HL-60 (cell line): ENCODE results near the gene PLEKHO1.

Experiments
- DNase-seq, 2 experiments: peaks; one replicate each; pipeline ENCODE4 v3.0.0-alpha.2; 2010 to 2020; ENCODE audit warnings: low read depth in 1 of 2, low spot score in 1 of 2
- H3K27ac ChIP-seq: fragments of 250-450 bp; sonication (Bioruptor Pico); replicated peaks from 2 replicates; pipeline ENCODE4 v1.5.1; 2020; ENCODE audit warnings: mild to moderate bottlenecking, moderate library complexity
- H3K27me3 ChIP-seq: fragments of 250-450 bp; sonication (Bioruptor Pico); 2 replicates; pipeline ENCODE4 v1.5.1; 2021; ENCODE audit warnings: mild to moderate bottlenecking, moderate library complexity; ENCODE audit not compliant: insufficient read depth, poor library complexity, severe bottlenecking
- H3K4me3 ChIP-seq: replicated peaks from 2 replicates; pipeline ENCODE4 v1.5.1; 2011; ENCODE audit warnings: mild to moderate bottlenecking, control low read depth, low read length; ENCODE audit not compliant: insufficient read depth
- CTCF ChIP-seq: IDR thresholded peaks from one replicate; pipeline ENCODE4 v1.5.1; 2011; ENCODE audit warnings: low read length, control low read depth, inconsistent platforms; ENCODE audit not compliant: insufficient read depth
- GABPA ChIP-seq: IDR thresholded peaks from 2 replicates; pipeline ENCODE4 v1.6.1; 2012; ENCODE audit warnings: low read depth
- POLR2AphosphoS5 ChIP-seq: IDR thresholded peaks from 2 replicates; pipeline ENCODE4 v1.6.1; 2012; ENCODE audit warnings: low read depth
- SPI1 ChIP-seq: IDR thresholded peaks from 2 replicates; pipeline ENCODE4 v1.6.1; 2012; ENCODE audit warnings: low read depth, mild to moderate bottlenecking, borderline replicate concordance
- TF ChIP-seq, protein P1 (sequence below): IDR thresholded peaks from 2 replicates; pipeline ENCODE4 v1.6.1; 2012; ENCODE audit warnings: low read depth; ENCODE audit not compliant: insufficient replicate concordance

PLEKHO1 gene

DNA sequence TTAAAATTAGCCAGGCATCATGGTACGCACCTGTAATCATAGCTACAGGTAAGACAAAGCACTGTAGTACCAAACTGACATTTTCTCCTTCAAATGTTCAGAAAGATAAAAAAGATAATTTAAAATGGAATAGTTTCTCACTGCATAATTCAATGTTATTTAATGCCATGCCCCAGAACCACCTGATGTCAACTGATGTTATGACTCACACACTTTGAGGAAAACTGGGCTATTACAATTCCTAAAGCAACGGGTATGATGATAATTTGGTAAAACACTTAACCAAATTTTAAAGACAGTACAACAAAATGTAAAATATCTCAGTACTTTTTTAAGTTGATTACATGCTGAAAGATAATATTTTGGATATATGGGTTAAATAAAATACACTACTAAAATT lies 22.9 kb upstream of the PLEKHO1 start:
- no peak overlapping the region for H3K4me3 ChIP-seq
- H3K27me3 ChIP-seq: no peaks in the 10 kb centered on the region
- TF ChIP-seq POLR2AphosphoS5 (no peak), SPI1 (no peak), GABPA (no peak), CTCF (no peak)
- TF ChIP-seq, protein P1, sequence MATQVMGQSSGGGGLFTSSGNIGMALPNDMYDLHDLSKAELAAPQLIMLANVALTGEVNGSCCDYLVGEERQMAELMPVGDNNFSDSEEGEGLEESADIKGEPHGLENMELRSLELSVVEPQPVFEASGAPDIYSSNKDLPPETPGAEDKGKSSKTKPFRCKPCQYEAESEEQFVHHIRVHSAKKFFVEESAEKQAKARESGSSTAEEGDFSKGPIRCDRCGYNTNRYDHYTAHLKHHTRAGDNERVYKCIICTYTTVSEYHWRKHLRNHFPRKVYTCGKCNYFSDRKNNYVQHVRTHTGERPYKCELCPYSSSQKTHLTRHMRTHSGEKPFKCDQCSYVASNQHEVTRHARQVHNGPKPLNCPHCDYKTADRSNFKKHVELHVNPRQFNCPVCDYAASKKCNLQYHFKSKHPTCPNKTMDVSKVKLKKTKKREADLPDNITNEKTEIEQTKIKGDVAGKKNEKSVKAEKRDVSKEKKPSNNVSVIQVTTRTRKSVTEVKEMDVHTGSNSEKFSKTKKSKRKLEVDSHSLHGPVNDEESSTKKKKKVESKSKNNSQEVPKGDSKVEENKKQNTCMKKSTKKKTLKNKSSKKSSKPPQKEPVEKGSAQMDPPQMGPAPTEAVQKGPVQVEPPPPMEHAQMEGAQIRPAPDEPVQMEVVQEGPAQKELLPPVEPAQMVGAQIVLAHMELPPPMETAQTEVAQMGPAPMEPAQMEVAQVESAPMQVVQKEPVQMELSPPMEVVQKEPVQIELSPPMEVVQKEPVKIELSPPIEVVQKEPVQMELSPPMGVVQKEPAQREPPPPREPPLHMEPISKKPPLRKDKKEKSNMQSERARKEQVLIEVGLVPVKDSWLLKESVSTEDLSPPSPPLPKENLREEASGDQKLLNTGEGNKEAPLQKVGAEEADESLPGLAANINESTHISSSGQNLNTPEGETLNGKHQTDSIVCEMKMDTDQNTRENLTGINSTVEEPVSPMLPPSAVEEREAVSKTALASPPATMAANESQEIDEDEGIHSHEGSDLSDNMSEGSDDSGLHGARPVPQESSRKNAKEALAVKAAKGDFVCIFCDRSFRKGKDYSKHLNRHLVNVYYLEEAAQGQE: no peak
- no peak for DNase-seq
- H3K27ac ChIP-seq: no peak overlapping the region

- no peak overlapping the region for H3K27ac ChIP-seq
These were observed 22.3 kb upstream of the PLEKHO1 start for GRCh38 chr1:150127464-150127863.

DNA sequence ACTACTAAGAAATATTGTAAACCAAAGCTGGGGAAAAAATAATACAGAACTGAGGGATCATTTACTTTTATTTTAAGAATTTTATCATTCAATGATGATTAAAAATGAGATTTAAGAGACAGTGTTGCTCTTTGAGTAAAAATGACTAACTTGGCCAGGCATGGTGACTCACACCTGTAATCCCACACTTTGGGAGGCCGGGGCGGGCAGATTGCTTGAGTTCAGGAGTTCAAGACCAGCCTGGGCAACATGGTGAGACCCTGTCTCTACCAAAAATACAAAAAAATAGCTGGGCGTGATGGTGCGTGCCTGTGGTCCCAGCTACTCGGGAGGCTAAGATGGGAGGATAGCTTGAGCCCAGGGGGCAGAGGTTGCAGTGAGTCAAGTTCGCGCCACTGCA lies 21.8 kb upstream of the PLEKHO1 start:
- H3K27ac ChIP-seq: no peak overlapping the region
- H3K27me3 ChIP-seq: no peaks in the 10 kb centered on the region
- DNase-seq: no peak
- TF ChIP-seq POLR2AphosphoS5 (no peak), SPI1 (no peak)
- no peak overlapping the region for H3K4me3 ChIP-seq

More at GRCh38 chr1:150127464-150127863, 22.3 kb upstream of the PLEKHO1 start:
- DNase-seq: no peak
- TF ChIP-seq SPI1 (no peak), POLR2AphosphoS5 (no peak), CTCF (no peak), GABPA (no peak)
- TF ChIP-seq, protein P1: no peak
- H3K4me3 ChIP-seq: no peak overlapping the region
- no peaks in the 10 kb centered on the region for H3K27me3 ChIP-seq

GRCh38 chr1:150132372-150132771 lies 17.3 kb upstream of the PLEKHO1 start:
- no peaks in the 10 kb centered on the region for H3K27me3 ChIP-seq
- no peak for DNase-seq
- TF ChIP-seq GABPA (no peak), CTCF (no peak), SPI1 (no peak), POLR2AphosphoS5 (no peak)
- TF ChIP-seq, protein P1: no peak
- no peak overlapping the region for H3K4me3 ChIP-seq
- H3K27ac ChIP-seq: no peak overlapping the region
